GM18498 (cell line): ENCODE measurements around the gene NR2F2.
A peak's percentile ranks its signal among the peaks of the same experiment; 100 is the strongest.

Experiments
- ATAC-seq: cut with Tn5 transposase; IDR thresholded peaks from one replicate; pipeline ENCODE4 v1.9.1; 2021; ENCODE audit warnings: mild to moderate bottlenecking, moderate library complexity; ENCODE audit not compliant: unreplicated experiment

NR2F2 gene

GRCh38 chr15:96316953-96317629 is 13.4 kb upstream of the NR2F2 start:
- no peak for ATAC-seq

- no peak for ATAC-seq
Observed at GRCh38 chr15:96320107-96320506, 10.4 kb upstream of the NR2F2 start.

DNA sequence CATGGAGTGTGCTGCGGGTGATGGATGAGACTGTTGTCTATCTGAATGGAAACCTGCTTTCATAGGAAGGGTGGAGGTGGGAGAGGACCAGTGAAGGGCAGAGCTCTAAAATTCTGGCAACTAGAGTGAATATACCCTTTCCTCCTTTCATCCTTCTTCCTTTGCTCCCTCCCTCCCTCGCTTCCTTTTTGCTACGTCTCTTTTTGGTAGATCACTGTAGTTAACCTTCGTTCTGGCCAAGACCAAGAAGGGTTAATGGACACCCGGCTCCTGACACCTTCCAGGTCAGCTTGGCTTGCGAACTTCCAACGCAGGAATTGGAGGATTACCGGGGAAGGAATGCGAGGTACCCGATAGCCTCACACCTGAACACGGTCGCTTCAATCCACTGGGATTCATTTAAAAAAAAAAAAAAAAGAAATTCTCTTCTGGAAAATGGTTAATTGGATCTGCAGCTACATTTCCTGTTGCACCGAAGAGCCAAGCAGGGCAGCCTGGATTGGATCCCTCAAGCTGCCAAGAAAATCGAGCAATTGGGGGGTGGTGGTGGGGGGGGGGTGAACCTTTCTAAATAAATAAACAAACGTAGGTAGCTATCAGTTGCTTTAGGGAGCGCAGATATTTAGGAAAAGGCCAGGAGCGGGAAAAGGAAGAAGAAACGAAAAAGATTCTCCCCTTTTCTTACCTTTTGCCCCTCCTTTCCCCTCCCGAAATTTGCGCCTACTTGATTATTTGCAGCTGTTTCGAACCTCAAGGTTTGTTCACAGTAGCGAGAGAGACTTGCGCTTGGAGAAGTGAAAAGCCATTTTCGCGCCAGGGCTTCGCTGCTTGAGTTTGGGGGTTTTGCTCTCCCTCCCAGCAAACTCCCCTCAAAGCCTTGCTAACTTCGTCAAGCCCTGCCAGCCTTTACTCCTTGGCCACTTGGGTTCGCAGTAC is 9.5 kb upstream of the NR2F2 start:
- ATAC-seq: no peak

DNA sequence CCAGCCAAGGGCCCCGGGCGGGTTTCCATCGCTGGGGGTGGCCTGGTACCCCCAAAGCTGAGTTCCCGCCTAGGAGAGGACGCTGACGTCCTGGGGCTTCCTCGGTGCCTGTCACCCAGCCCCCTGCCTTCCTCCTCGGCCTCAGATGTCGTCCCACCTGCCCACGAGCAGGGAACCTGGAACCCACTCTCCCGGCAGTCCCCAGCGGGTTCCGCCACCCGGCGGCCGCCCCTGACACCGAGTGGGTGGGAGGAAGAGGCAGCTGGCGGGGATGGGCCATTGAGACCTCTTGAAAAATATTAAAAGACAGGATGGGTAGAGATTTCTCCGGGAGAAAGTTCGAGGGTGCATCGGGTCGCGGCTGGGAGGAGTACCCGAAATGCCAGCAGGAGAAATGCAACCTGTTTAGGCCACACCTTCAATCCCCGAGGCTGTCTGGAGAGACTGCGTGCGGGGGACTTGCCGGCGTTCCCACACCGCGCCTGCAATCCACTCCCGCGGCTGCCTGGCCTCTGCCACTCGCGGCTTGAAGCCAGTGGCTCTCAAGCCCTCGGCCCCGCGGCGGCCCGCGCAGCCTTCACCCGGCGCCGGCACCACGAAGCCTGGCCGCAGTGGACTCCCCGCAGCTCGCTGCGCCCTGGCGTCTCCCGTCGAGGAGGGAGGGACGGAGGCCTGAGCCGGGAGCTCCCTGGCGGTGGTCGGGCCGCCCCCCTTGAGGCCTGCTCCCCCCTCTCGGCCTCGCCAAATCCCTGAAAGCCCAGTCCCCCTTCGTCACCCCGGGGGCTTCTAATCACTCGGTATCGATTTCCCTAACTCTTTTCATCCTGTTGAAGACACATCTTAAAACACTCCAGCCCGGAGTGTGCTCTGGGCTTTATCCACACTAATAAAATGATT is 8.6 kb upstream of the NR2F2 start:
- ATAC-seq: no peak

GRCh38 chr15:96322536-96323318 is 7.8 kb upstream of the NR2F2 start:
- no peak for ATAC-seq

DNA sequence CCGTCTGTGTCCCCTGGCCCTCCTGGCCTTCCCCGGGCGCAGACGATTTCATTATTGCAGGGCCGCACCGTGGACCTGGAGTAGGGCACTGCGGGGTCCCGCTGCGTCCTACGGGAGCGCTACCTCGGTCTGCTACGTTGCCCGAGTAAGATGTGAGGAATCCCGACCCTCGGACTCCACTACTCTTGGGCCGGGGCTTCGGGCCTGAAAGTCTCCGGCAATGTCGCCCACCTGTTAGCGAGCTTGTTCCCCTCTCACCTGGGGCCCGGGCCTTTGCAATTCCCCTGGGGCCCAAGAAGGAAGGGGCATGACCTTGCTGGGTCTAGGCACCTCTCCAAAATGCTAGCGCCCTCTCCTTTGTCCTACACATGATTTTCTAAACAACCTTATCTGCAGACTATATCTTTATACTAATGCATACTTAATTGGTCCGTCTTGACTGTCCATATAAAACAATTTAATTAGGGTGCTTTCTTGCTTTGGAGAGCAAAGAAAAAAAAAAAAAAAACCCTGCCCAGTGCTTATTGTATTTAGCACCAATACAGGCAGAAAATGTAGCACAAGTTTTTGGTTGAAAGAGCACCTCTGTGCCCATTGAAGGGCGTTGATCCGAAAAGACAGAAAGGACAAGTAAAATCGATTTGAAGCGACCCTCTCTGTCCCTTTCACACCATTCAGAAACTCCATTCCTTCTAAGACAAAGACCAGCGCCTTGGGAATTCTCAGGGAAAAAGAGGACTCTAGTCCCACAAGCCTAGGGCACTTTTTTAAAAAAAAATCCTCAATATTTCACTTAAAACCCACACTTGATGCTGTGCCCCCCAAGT is 7.0 kb upstream of the NR2F2 start:
- ATAC-seq: no peak

DNA sequence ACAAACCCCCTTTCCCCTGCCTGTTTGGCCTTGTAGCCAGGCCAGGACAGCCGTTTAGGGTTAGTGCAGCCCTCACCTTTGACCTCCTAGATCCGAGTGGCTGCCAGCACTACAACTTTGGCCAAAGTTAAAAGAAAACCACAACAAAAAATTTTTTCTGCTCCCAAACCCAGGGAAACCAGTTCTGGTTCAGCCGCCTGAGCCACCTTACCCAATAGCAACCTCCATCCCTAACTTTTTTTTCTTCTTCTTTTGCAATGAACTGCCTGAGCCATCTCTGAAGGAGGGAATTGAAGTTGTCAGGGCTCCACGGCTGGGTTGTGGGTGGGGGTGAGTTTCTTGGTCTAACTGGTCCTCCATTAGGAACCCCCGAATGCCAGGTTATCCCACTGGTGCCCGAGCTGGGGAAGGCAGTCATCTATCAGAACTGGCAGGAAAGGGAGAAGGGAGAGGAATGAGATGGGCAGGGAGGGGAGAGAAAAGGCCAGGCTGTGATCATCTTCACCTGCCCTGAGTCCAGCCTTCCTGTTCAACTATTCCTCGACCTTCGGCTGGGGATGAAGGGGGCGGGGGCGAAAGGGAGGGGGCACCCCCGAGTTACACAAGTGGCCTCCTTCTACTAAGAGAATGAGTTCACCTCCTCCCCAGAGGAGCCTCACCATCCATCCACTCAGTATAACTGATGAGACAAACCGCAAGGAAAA is 6.2 kb upstream of the NR2F2 start:
- no peak for ATAC-seq

- no peak for ATAC-seq
Observed at GRCh38 chr15:96324940-96325540, 5.5 kb upstream of the NR2F2 start.

- ATAC-seq: no peak
Observed at GRCh38 chr15:96325541-96326327, 4.8 kb upstream of the NR2F2 start.

- ATAC-seq: no peak
Observed at GRCh38 chr15:96326328-96327154, 4.0 kb upstream of the NR2F2 start.

DNA sequence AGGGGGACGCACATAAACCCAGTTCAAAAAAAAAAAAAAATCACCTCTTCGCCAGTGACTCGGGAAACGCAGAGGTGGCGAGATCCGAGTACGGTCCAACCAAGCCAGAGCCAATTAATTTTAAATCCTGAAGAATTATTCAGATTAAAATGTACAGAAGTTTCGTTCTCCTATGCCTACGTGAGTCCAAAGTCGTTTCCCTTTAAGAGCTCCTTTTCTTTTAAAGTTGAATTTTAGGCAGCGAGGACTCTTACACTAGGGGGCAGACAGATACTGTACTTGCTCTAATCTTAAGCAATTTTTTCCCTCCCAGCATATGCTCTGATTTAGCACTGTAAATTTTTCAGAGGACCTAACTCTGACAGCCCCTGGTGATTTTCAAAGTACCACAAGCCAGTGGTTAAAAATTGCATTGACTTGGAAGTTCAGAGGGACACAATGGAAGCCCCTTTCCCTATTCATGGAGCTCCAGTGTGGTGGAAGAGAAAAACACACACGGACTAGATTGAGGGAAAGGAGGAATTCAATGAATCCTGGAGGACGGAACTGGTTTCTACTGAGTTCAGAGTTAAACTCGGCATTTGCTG is 3.3 kb upstream of the NR2F2 start:
- ATAC-seq: peak; percentile 32

GRCh38 chr15:96328181-96328876 is 2.2 kb upstream of the NR2F2 start:
- ATAC-seq: no peak

DNA sequence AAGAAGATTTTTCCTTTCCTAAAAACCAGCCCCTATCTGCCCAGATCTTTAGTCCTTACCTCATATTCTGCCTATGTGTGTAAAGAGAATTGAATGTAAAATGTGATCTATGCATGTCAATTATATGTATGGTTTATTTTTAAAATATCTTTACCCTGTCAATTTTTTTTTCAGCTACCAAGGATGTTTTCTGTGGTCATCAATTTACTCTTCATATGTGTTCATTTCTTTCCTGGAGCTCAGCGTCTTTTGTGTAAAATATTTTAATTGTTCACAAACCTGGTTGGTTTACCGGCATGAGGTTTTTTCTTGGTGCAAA is 1.7 kb upstream of the NR2F2 start:
- no peak for ATAC-seq

DNA sequence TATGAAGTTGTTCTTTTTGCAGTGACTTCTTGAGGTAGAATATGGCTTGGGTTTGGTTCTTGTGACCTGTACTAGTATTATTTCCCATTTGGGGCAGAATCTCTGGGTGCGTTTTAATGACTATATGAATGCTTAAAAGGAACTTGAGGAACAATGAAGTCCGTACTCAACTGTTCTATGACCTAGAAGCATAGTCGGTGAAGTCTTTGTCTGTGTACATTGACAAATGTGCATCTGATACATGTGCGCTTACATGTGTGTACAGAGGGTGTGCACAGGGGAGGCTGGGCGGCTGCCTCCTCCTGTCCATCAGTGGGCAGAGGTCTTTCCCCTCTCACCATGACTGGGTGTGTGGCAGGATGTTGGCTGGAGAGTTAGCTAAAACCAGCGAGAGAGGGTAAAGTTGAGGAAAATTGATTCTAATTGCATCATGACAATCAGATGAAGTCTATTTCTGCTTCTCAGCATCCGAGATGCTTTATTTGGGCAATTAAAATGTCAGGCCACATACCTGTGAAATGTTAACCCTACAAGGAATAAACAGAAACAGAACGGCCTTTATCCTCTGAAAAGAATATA is 1.0 kb upstream of the NR2F2 start:
- no peak for ATAC-seq

DNA sequence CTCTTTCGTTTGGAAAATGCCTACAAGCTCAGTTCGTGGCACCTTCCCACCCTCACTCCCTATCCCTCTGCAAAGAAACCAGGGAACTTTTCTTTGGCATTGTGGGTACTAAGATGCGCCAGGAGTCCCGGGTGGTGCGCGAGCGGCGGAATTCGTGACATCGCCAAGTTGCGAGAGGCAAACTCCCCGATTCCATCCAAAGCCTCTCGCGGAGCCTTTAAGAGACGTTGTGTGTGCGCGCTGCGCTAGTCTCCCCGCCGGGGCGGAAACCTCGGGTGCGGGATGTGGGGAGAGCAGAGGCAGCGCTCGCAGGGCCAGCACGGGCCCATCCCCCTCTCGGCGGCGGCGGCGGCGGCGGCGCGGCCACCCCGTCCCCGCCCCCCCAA is 443 bp upstream of the NR2F2 start:
- ATAC-seq: peak; percentile 24
